B cell (primary cell): ENCODE data around the gene MYH11. TPM values are rescaled to one million over a fixed set of nuclear protein-coding genes. Genes with fewer than 3 reads are reported as not detected.

Experiments used
- ATAC-seq: fragments of 200-7000 bp; cut with Tn5 transposase; one replicate; pipeline ENCODE4 v1.10.0; 2021; ENCODE audit warnings: low read depth, mild to moderate bottlenecking, moderate number of reproducible peaks, moderate library complexity
- CTCF ChIA-PET: fragments of 350-600 bp; sonication (Branson Sonifier 250); formaldehyde crosslinking; loops from one replicate; lab custom pipeline; 2021; ENCODE audit warnings: antibody characterized with exemption, inconsistent platforms; lab: Charles Lee
- POLR2A ChIA-PET: fragments of 350-600 bp; sonication (Branson Sonifier 250); formaldehyde crosslinking; loops from one replicate; lab custom pipeline; 2021; ENCODE audit warnings: antibody characterized with exemption; lab: Charles Lee
- DNase-seq: peaks from one replicate; pipeline ENCODE4 v3.0.0; 2013
- H2AFZ ChIP-seq: 2 replicates; pipeline ENCODE4 v1.6.1; 2012; ENCODE audit warnings: mild to moderate bottlenecking, low read depth, low read length; ENCODE audit not compliant: insufficient read depth, poor library complexity, severe bottlenecking
- H3K27ac ChIP-seq, 2 donors: 1 replicate in 1 of 2; 2 replicates in 1 of 2; pipeline ENCODE4 v1.5.1; 2012 to 2013; ENCODE audit warnings: low read length in 2 of 2, mild to moderate bottlenecking in 2 of 2, moderate library complexity in 1 of 2
- H3K27me3 ChIP-seq, 4 experiments: fragments of 200-600 bp in 1 of 4; sonication (generic) in 1 of 4; replicated peaks in 1 of 4; 1 replicate in 2 of 4; 2 replicates in 2 of 4; pipeline versions ENCODE4 v1.6.1 to v1.7.0; 2013 to 2016; ENCODE audit warnings: low read length in 3 of 4, mild to moderate bottlenecking in 2 of 4, mixed read lengths in 1 of 4, moderate library complexity in 1 of 4; ENCODE audit not compliant: insufficient read depth in 4 of 4, control insufficient read depth in 3 of 4; ENCODE audit errors: control extremely low read depth in 1 of 4
- H3K36me3 ChIP-seq, 2 experiments: replicated peaks in 1 of 2; 1 replicate in 1 of 2; 2 replicates in 1 of 2; pipeline versions ENCODE4 v1.6.1 to v1.7.1; 2013; ENCODE audit warnings: low read length in 1 of 2; ENCODE audit not compliant: insufficient read depth in 2 of 2, control insufficient read depth in 1 of 2; ENCODE audit errors: control extremely low read depth in 1 of 2, extremely low read depth in 1 of 2
- H3K4me1 ChIP-seq, 2 donors: fragments of 200-600 bp in 1 of 2; sonication (generic) in 1 of 2; 1 replicate in 1 of 2; 2 replicates in 1 of 2; pipeline versions ENCODE4 v1.5.1 to v1.6.1; 2013 to 2017; ENCODE audit warnings: low read length in 2 of 2; ENCODE audit not compliant: control insufficient read depth in 2 of 2, insufficient read depth in 2 of 2
- H3K4me2 ChIP-seq: replicated peaks from 2 replicates; pipeline ENCODE3; 2012; ENCODE audit warnings: mild to moderate bottlenecking, low read depth, low read length; ENCODE audit not compliant: poor library complexity, severe bottlenecking
- H3K4me3 ChIP-seq, 5 experiments: fragments of 200-600 bp in 1 of 5; sonication (generic) in 1 of 5; 1 replicate in 3 of 5; 2 replicates in 2 of 5; pipeline versions ENCODE4 v1.5.1 to v1.7.0; 2011 to 2016; ENCODE audit warnings: low read length in 4 of 5, mild to moderate bottlenecking in 4 of 5, low read depth in 2 of 5, control low read depth in 1 of 5, moderate library complexity in 1 of 5; ENCODE audit not compliant: insufficient read depth in 1 of 5; ENCODE audit errors: control extremely low read depth in 1 of 5, extremely low read depth in 1 of 5
- H3K79me2 ChIP-seq: fragments of 200-600 bp; sonication (generic); one replicate; pipeline ENCODE4 v1.6.0; 2016; ENCODE audit warnings: low read length; ENCODE audit not compliant: control insufficient read depth, insufficient read depth
- H3K9ac ChIP-seq: fragments of 200-600 bp; sonication (generic); 2 replicates; pipeline ENCODE4 v1.6.1; 2017; ENCODE audit warnings: mild to moderate bottlenecking, low read length, moderate library complexity
- H3K9me3 ChIP-seq, 3 donors: one replicate each; pipeline versions ENCODE4 v1.6.1 to v1.7.1; 2013; ENCODE audit warnings: low read length in 2 of 3; ENCODE audit not compliant: control insufficient read depth in 2 of 3, insufficient read depth in 1 of 3; ENCODE audit errors: control extremely low read depth in 1 of 3
- H4K20me1 ChIP-seq: 2 replicates; pipeline ENCODE4 v1.6.0; 2012; ENCODE audit warnings: mild to moderate bottlenecking, low read length; ENCODE audit not compliant: insufficient read depth, control insufficient read depth, poor library complexity, severe bottlenecking
- H3K27ac Mint-ChIP-seq: one replicate; pipeline ENCODE4 v1.8.0; 2021; ENCODE audit warnings: mixed read lengths
- H3K27me3 Mint-ChIP-seq: one replicate; pipeline ENCODE4 v1.8.0; 2021; ENCODE audit warnings: mixed read lengths
- H3K4me1 Mint-ChIP-seq: one replicate; pipeline ENCODE4 v1.8.0; 2021; ENCODE audit warnings: mixed read lengths
- H3K4me3 Mint-ChIP-seq: one replicate; pipeline ENCODE4 v1.8.0; 2021; ENCODE audit warnings: mixed read lengths
- H3K9me3 Mint-ChIP-seq: one replicate; pipeline ENCODE4 v1.8.0; 2022; ENCODE audit warnings: mixed read lengths; ENCODE audit not compliant: insufficient read depth
- CTCF ChIP-seq: fragments of 200-600 bp; IDR thresholded peaks from one replicate; pipeline ENCODE4 v1.8.0; 2022; ENCODE audit warnings: antibody characterized with exemption, mild to moderate bottlenecking
- EZH2 ChIP-seq: IDR thresholded peaks from 2 replicates; pipeline ENCODE4 v1.6.1; 2012; ENCODE audit warnings: borderline replicate concordance, low read depth, mild to moderate bottlenecking, moderate library complexity, low read length; ENCODE audit not compliant: insufficient read depth, poor library complexity, severe bottlenecking
- WGBS: methylation state at CpG from one replicate; pipeline ENCODE4 v1.1.5; 2013; ENCODE audit warnings: missing lambda C conversion rate; ENCODE audit not compliant: insufficient coverage; 5-methylcytosine and 5-hydroxymethylcytosine counted together
- intact Hi-C: fragments of 100-400 bp; cut with micrococcal nuclease; formaldehyde crosslinking; loops from one replicate; pipeline ENCODE4 v1.10.0; 2022
- polyA plus RNA-seq: library from polyadenylated mRNA; depleted of rRNA; stranded (reverse); fragments of >200 nt; gene quantifications from 2 replicates; pipeline ENCODE4 v1.2.3, GENCODE V29; 2012
- total RNA-seq, 2 donors: library from RNA; stranded (reverse); fragments of 120-200 nt in 1 of 2; gene quantifications; 1 replicate in 1 of 2; 2 replicates in 1 of 2; pipeline versions ENCODE4 v1.2.3 to v1.2.4, GENCODE V29; 2013 to 2022

Gene MYH11
- total and polyA plus RNA-seq, 2 donors (not counting 1 experiment from before 2014, with no cell fraction given) = 0.05 to 0.16 TPM

GRCh38 chr16:15778204-15778743 lies 78.6 kb downstream of the MYH11 start:
- POLR2A ChIA-PET = no interaction called here
- Histone ChIP-seq H3K27ac (no peak overlapping the region), H3K4me3 (no peak overlapping the region), H2AFZ (no peak overlapping the region), H3K4me2 (no peak overlapping the region), H3K9me3 (no peaks in the 10 kb centered on the region), H3K36me3 (no peaks in the 10 kb centered on the region), H3K4me1 (no peaks in the 10 kb centered on the region), H3K27me3 (peaks cover 0 to 3% (median 0%) of the 10 kb centered on the region in 4 experiments), H3K9ac (no peak overlapping the region), H4K20me1 (no peaks in the 10 kb centered on the region), H3K79me2 (no peaks in the 10 kb centered on the region)
- intact Hi-C loops = no loop called here
- no peak overlapping the region for H3K27ac Mint-ChIP-seq
- no peak for ATAC-seq
- no peaks in the 10 kb centered on the region for H3K27me3 Mint-ChIP-seq
- H3K4me1 Mint-ChIP-seq = no peaks in the 10 kb centered on the region
- CTCF ChIA-PET = interaction anchor here (0.5 to 1.1 kb wide), 3 partner anchors 44 to 356 kb away, joined by 5 to 6 read pairs (median 5); no protein-coding TSS in a partner anchor
- TF ChIP-seq EZH2 = no peak
- TF ChIP-seq CTCF = no peak
- DNase-seq = no peak
- WGBS = 91% methylated on average over 4 of the region's 8 CpGs
- H3K9me3 Mint-ChIP-seq = no peaks in the 10 kb centered on the region
- H3K4me3 Mint-ChIP-seq = no peak overlapping the region

GRCh38 chr16:15777533-15778203 lies 79.2 kb downstream of the MYH11 start:
- Histone ChIP-seq H4K20me1 (no peaks in the 10 kb centered on the region), H2AFZ (no peak overlapping the region), H3K4me2 (no peak overlapping the region), H3K9ac (no peak overlapping the region), H3K4me3 (no peak overlapping the region), H3K27me3 (peaks cover 0 to 3% (median 0%) of the 10 kb centered on the region in 4 experiments), H3K27ac (no peak overlapping the region), H3K9me3 (no peaks in the 10 kb centered on the region), H3K79me2 (no peaks in the 10 kb centered on the region), H3K4me1 (no peaks in the 10 kb centered on the region), H3K36me3 (no peaks in the 10 kb centered on the region)
- no peaks in the 10 kb centered on the region for H3K27me3 Mint-ChIP-seq
- no peak overlapping the region for H3K4me3 Mint-ChIP-seq
- no peak overlapping the region for H3K27ac Mint-ChIP-seq
- no peaks in the 10 kb centered on the region for H3K9me3 Mint-ChIP-seq
- 30% methylated on average over 6 of the region's 11 CpGs for WGBS
- no peak for ATAC-seq
- ChIA-PET CTCF (interaction anchor here (0.6 to 1.1 kb wide), 3 partner anchors 44 to 350 kb away, joined by 3 to 5 read pairs (median 5); no protein-coding TSS in a partner anchor), POLR2A (interaction anchor here (0.6 kb wide), 1 partner anchor 256 kb away, joined by 3 read pairs; no protein-coding TSS in a partner anchor)
- H3K4me1 Mint-ChIP-seq = no peaks in the 10 kb centered on the region
- TF ChIP-seq CTCF (no peak), EZH2 (no peak)
- intact Hi-C loops = no loop called here
- no peak for DNase-seq
